Central memory CD4-positive, alpha-beta T cell (primary cell): ENCODE results near the gene CLEC3A.
"Not testable (repeated sequence)": the region's sequence is repeated elsewhere in the genome, so short reads cannot be mapped to it uniquely, and the experiment has no call there.

ENCODE experiments used
- DNase-seq: peaks from one replicate; pipeline ENCODE4 v3.0.0; 2022

Gene CLEC3A

DNA sequence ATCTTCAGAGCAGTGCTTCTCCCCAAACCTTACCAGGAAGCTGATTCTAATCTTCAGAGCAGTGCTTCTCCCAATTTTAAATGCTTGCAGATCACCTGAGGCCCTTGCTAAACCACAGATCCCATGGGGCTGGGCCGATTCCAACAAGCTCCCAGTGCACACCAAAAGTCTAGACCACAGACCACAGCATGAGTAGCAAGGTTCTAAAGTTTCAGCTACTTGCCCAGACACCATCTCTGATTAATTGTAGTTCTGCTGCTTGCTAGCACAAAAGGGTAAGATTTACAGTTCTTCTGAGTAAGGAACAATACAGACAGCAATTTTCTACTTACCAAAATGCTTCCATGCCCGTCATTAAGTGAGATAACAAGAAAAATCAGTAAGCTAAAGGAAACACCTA, 12.2 kb downstream of the CLEC3A start:
- no peak for DNase-seq

DNA sequence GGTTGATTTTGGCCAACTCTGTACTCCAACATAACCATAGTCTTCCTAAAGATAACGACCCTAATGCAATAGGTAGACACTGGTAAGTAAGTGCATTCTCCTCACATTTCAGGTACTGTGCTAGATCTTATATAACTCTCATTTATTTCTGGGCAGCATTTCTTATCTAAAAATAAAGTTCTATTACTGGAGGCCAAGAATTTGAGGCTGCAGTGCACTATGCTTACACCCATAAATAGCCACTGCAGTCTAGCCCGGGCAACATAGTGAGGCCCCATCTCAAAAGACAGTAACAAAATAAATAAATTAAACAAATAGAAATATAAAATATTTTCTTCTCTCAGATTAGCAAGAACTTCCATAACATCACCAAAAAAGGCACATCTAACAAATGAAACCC, 12.7 kb downstream of the CLEC3A start:
- DNase-seq, result no peak

DNA sequence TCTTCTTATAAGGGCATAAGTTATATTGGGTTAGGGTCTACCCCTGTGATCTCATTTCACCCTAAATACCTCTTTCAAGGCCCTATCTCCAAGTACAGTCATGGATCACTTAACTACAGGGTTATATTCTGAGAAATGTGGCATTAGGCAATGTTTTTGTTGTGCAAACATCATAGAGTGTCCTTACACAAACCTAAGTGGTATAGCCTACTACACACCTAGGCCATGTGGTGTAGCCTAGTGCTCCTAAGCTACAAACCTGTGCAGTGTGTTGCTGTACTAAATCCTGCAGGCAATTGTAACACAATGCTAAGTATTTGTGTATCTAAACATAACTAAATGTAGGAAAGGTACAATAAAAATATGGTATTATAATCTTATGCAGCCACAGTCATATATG, 18.0 kb downstream of the CLEC3A start:
- DNase-seq, result no peak

DNA sequence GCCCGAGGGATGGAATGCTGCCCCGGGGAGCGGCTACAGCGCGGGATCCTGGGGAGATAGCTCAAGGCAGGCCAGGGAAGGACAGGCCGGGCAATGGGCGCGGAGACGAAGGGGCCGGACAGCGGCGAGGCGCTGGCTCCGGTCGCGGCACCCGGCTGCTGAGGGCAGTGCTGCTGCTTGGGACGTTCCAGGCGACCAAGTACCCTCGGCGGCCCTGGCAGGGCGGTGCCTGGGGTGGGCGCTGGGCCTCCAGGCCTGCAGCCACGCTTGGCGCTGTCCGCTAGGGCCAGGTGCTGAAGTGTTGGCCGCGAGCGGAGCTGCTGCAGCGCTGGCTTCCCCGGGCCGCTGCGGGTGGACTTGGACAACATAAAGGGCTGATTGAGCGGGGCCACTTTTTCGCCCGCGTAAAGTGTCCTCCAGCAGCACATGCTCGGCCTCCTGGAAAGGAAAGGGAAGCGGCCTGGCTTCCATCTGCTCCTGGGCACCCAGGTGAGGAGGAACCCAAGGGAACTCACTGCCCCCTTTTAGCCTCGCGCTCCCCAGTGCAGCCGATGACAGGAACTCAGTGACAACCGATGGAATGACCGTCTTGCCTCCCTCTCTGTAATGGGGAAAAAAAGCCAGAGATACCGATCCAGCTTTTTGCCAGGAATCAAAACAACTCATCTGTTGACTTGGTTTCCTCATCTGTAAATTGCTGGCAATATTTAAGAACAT, 23.7 kb downstream of the CLEC3A start:
- no peak for DNase-seq

DNA sequence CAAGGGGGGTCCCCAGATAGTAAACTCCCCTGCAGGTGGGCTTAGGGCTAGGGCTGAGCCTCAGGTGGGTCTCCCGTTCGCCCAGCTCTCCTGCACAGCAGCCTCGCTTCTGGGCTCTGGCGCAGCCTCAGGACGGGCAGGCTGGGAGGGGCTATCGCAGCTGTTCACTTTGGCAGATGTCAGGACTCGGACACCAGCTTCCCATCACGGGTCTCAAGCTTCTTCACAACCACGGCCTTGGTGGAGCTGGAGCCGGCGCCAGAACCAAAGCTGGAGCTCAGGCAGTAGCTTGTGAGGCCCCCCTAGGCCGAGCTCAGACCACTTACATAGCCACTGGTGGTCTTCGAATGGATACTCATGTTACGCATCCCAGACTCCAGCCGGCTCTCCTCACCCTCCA, 26.0 kb downstream of the CLEC3A start:
- DNase-seq, result no peak

DNA sequence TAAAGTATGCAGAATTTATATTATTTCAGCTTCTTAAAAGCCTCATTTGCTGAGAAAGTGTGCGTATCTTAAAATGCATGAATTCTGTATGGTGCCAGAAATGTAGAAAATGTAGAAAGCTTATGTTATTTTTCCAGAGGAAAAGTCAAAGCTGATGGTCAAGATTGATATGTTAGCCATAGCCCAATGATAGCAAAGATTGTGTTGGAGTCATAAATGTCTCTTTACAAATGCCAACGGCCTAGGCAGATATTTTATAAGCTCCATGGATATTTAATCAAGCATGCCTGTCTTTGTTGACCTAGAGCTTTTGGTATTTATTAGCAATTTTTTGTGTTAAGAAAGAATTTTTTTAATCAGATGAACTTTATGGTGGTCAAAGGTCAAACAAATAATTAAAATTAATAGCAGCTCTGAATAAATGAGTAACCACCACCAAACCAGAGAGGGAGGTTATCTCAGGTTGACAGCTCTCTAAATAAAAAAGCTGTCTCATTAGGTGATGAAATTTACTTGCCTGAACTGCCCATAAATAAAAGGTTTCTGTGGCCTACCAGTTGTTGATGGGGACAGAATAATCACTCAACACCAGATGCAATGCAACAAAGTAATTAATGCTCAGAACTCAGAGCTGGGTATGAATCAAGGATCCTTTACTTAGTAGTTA, 28.5 kb downstream of the CLEC3A start:
- no peak for DNase-seq

DNA sequence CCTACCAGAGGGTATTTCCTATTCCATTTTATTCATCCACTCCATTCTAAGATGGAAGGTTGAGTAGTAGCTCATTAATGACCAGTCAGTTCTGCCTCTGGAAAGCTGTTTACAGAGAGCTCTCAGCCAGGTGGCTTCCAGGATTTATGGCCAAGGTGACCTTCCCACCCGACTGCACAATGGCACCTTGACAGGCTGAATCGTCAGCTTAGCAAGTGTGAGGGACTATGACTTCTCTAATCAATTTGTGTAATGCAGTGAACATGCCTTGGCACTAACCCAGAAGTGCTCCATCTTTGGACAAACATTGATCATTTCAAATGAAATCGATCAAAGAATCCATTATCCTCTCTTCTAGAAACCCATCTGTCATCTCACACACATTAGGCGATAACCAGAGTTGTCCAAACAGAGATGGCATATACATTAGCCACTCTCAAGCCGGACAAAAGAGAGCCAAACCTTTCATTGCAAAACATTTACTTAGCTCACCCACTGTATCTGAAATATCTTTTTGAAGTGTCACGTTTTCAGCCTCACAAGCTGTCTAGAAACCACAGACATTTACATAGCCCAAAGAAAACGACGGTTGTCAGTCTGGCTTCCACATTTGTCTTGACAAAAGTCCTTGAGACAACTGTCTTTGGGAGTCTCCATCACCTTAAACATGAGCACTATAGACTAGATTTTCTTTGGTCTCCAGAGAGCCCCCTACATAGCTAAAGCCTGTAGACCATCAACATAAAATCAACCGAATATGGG, 35.6 kb downstream of the CLEC3A start:
- no peak for DNase-seq

DNA sequence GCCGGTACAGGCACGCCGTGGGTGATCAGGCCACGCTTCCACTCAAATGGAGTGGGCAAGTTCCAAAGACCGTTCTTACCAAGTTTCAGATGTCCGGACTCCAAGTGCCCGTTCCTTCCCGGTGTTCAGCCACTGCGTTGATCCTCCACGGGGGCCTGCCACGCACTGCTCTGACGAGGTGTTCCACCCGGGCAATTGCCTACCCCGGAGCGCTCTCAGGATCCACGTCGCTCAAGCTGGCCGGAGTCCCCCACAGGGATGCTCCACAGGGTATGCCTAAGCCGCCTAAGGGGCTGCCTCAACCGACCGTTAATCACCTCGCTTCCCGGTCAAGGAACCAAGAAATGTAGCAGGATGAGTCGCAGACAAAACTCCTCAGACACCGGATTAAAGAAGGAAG, 37.5 kb downstream of the CLEC3A start:
- DNase-seq, result not testable (repeated sequence)

DNA sequence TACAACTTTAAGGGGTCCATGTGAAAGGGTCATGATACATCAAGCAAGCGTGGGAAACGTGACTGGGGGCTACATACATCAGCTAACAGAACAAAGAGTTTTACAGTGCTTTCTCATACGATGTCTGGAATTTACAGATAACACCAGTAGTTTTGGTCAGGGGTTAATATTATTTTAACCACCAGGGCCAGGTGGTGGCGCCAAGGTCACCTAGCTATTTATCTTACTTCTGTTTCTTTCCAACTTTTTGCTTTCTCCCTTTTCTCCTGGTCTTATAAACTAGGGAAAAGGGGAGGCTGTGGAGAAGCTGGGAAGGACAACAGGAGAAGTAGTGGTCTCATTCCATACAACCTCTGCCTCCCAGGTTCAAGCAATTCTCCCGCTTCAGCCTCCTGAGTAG, 37.9 kb downstream of the CLEC3A start:
- DNase-seq, result no peak

DNA sequence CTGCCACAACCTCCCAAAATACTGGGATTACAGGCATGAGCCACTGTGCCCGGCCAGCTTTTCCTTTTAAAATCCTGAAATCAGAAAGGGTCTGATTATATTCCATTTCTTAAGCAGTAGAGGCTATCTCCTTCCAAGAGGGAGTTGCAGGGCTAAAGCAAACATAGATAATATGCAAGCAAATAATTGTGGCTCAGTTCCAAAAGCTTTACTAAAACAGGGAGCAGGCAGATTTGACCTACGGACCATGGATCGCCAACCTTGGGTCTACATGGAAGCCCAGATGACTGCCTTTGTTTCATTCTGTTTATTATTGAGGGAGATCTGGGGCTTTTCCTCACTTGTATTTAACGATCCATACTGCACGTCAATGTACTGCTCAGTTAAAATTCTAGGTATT, 38.5 kb downstream of the CLEC3A start:
- no peak for DNase-seq

DNA sequence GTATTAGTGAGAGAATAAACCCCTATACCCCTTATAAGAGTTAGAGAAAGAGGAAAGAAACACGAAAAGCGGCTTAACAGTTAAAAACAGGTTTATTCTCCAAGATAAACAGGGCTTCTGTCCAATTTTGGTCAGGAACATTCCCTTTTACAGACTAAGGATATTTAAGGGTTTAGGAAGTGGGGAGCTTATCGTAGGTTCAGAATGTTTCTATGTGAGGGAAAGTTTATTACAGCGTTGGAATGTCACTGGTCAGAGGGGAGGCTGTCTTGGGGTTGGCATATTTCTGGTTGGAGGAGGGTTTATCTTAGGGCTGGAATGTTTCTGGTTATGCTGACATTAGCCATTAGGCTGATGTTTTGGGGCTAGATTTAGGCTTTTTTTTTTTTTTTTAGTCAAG, 43.0 kb downstream of the CLEC3A start:
- no peak for DNase-seq

DNA sequence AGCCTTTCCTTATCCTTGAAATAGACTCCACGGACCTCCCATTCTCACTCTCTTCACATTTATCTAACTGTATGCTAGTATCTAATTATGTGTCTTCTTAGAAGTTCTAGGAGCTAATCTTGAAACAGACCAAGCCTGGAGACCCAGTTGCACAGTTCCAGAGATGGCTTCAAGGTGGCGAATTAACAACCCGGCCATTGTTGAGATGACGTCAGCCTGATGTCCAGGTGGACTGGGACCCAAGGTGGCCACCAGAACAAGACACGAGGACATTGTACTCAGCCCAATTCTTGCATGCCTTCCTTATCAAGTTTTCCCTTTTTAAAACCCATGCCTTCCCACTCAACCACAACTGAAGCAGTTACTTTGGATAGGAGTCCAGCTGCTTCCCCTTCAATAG, 47.6 kb downstream of the CLEC3A start:
- no peak for DNase-seq

DNA sequence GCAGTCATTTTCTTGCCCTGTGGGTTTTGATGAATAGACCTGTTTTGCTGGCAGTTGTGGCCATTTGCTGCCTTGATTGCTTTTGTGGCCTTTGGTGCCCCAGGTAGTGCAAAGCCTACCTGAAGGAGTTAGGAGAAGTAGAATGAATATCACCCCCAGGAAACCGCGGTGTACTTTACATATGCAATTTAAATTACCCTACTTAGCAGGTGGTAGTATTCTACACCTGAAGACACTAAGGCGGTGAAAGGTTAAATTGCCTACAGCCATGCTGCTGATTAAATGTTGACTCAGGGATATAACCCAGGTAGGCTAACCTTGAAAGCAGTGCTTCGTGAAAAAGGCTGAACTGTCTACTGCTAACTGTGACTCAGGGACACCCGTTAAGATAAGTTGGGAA, 49.9 kb downstream of the CLEC3A start:
- DNase-seq, result no peak

DNA sequence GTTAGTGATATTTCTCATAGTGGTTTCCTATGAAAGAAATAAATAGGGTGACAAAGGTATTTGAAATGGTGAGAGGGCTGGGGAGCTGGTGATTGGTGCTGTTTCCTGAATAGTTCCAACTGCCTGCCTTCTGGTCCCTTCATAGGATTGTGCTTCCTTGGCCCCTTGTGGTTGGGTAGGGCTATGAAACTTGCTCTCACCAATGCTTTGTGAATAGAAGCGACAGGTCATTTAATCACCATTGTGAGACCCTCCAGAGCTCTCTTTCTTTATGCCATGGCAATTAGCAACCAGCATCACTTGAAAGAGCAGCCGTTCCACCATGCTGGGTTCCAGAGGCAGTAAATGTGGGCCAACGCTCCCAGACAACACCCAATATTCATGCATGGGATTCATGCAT, 53.5 kb downstream of the CLEC3A start:
- DNase-seq, result no peak

DNA sequence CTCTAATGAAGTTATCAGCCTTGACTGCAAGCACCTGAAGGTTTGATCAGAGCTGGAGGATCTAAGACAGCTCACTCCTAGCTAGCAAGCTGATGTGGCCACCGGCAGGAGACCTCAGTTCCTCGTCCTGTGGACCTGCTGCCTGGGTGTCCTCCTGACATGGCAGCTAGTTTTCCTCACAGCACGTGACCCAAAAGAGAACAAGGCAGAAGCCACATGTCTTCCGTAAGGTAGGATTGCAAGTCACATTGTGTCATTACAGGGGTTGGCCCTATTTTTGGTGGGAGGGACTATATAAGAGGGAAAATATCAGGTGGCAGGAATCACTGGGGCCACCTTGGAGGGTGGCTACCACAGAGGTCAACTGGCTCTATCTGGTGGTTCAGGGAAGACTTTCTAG, 59.0 kb downstream of the CLEC3A start:
- no peak for DNase-seq
